ENCODE results near the gene BAZ1B.
"Not testable (repeated sequence)": the region's sequence is repeated elsewhere in the genome, so short reads cannot be mapped to it uniquely, and the experiment has no call there.

The BAZ1B gene, protein sequence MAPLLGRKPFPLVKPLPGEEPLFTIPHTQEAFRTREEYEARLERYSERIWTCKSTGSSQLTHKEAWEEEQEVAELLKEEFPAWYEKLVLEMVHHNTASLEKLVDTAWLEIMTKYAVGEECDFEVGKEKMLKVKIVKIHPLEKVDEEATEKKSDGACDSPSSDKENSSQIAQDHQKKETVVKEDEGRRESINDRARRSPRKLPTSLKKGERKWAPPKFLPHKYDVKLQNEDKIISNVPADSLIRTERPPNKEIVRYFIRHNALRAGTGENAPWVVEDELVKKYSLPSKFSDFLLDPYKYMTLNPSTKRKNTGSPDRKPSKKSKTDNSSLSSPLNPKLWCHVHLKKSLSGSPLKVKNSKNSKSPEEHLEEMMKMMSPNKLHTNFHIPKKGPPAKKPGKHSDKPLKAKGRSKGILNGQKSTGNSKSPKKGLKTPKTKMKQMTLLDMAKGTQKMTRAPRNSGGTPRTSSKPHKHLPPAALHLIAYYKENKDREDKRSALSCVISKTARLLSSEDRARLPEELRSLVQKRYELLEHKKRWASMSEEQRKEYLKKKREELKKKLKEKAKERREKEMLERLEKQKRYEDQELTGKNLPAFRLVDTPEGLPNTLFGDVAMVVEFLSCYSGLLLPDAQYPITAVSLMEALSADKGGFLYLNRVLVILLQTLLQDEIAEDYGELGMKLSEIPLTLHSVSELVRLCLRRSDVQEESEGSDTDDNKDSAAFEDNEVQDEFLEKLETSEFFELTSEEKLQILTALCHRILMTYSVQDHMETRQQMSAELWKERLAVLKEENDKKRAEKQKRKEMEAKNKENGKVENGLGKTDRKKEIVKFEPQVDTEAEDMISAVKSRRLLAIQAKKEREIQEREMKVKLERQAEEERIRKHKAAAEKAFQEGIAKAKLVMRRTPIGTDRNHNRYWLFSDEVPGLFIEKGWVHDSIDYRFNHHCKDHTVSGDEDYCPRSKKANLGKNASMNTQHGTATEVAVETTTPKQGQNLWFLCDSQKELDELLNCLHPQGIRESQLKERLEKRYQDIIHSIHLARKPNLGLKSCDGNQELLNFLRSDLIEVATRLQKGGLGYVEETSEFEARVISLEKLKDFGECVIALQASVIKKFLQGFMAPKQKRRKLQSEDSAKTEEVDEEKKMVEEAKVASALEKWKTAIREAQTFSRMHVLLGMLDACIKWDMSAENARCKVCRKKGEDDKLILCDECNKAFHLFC (N-terminal part only)

DNA sequence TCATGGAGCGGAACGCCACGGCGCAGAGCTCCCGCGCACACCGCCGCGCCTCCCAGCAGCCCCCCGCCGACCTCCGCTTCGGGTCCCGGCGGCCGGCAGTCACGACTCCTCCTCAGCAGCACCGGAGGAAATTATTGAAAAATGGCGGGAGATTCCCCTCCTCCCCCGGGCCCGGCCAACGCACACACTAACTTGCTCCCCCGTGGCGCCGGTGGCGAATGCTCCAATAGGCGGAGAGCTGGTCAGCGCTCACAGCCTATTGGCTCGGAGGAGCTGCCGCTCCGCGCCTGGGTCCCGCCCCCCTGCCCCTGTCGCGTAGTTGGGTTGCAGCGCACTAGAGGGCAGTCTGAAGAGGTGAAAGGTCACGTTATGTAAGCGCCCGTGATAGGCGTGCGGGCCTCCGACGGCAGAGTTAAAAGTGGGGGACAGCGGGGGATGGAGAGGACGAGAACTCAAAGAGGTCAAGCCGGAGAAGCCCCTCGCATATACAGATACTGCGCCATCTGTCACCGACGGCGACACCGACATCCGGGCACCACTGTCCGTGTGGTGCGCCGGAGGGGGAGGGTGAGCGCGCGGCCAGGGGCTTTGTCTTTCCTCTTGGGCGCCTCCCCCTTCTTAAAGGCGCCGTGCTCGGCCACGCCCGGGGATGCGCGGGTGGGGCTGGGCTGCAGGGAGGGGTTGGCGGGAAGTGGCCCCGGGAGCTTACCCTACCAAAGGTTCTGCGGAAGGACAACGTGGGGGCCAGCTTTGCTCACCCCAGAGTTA, at the start of gene BAZ1B:
BAZ1B (minus strand) TSS at position 189 of the 768 bp plus-strand sequence. CDS start 360 bp downstream, outside the sequence.
- ATAC-seq (replicated peaks; ENCODE audit: extremely low read depth, poor library complexity, severe bottlenecking) = peak; percentile 95
- peaks cover 23% of the 10 kb centered on the region for H3K36me3 Mint-ChIP-seq (ENCODE audit: insufficient read depth)
- no peaks in the 10 kb centered on the region for H3K27me3 Mint-ChIP-seq
- peak; percentile 82 to 91 for DNase-seq (ENCODE audit: low spot score in 2 of 2)
- H3K4me1 Mint-ChIP-seq = peaks cover 70% of the 10 kb centered on the region
- peak within 1 kb of the TSS; percentile 99 for H3K27ac Mint-ChIP-seq (ENCODE audit: low read depth)
- H3K9me3 Mint-ChIP-seq = no peaks in the 10 kb centered on the region
- H3K4me3 Mint-ChIP-seq = peak within 1 kb of the TSS; percentile 96

DNA sequence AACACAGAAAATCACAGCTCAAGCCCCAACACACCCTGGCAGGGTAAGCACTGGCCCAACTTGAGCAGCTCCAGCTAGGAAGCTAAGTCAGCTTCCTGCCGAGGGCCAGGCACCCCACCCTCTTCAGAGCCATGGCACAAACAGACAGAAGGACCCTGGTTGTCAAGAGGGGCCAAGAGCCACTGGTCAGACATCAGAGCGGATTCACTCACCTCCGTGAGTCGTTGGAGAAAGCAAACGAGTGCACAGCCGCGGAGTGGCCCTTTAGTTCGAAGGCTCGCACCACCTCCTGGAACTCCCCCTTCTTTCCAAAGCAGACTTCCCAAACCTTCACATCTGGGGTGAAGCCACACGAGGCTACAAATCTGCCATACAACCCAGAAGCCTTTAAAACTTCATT, 48.9 kb upstream of the BAZ1B start:
- H3K4me3 Mint-ChIP-seq = no peak overlapping the region
- peaks cover 15% of the 10 kb centered on the region for H3K4me1 Mint-ChIP-seq
- DNase-seq (ENCODE audit: low spot score in 2 of 2) (no peak), ATAC-seq (replicated peaks; ENCODE audit: extremely low read depth, poor library complexity, severe bottlenecking) (no peak)
- H3K27ac Mint-ChIP-seq (ENCODE audit: low read depth) = no peak overlapping the region
- H3K27me3 Mint-ChIP-seq = no peaks in the 10 kb centered on the region
- peaks cover 27% of the 10 kb centered on the region for H3K36me3 Mint-ChIP-seq (ENCODE audit: insufficient read depth)
- no peaks in the 10 kb centered on the region for H3K9me3 Mint-ChIP-seq

DNA sequence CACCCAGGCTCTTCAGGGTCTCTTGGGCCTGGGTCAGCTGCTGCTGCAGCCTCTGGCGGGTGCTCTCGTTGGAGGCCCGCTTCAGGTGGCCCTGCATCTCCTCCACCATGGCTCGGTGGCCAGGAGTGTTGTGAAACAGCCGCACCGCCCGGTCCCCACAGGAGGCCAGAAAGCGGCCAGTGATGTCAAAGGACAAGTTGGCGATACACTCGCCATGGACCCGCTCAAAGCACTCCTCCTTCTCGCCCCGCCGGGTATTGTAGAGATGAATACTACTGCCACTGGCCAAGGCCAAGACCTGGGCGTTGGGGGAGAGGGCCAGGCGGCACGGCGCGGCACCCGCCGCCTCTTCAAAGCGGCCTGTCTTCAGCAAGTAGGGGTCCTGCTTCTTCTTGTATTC, 48.4 kb upstream of the BAZ1B start:
- Mint-ChIP-seq H3K27me3 (no peaks in the 10 kb centered on the region), H3K36me3 (ENCODE audit: insufficient read depth) (peaks cover 27% of the 10 kb centered on the region), H3K27ac (ENCODE audit: low read depth) (no peak overlapping the region), H3K4me1 (peaks cover 17% of the 10 kb centered on the region), H3K4me3 (no peak overlapping the region), H3K9me3 (no peaks in the 10 kb centered on the region)
- no peak for DNase-seq (ENCODE audit: low spot score in 2 of 2)
- no peak for ATAC-seq (replicated peaks; ENCODE audit: extremely low read depth, poor library complexity, severe bottlenecking)

DNA sequence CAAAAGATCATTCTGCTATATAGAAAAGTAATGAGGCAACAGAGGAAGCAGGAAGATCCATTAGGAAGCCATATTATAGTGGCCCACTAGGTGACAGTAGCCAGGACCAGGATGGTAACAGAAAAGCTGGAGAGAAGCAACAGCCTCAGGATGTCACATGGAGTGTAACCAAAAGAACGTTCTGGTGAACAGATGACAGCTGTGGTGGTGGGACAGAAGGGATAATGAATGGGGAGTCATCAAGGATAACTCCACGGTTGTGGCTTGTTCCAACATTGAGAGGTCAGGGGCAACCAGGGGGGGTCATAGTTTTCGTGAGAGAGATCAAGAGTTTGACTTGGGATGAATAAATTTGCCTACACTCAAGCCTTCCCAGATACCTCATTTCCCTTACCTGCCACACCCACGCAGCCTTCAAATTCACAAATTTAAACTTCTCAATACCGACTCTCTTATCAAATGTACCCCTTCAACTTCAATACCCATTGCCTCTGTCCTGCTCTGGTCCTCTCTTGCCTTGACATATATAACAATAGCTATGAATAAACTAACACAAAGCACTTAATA, 47.0 kb upstream of the BAZ1B start:
- DNase-seq (ENCODE audit: low spot score in 2 of 2) = no peak
- H3K4me3 Mint-ChIP-seq = no peak overlapping the region
- no peak for ATAC-seq (replicated peaks; ENCODE audit: extremely low read depth, poor library complexity, severe bottlenecking)
- H3K27ac Mint-ChIP-seq (ENCODE audit: low read depth) = no peak overlapping the region
- H3K9me3 Mint-ChIP-seq = no peaks in the 10 kb centered on the region
- peaks cover 23% of the 10 kb centered on the region for H3K36me3 Mint-ChIP-seq (ENCODE audit: insufficient read depth)
- no peaks in the 10 kb centered on the region for H3K27me3 Mint-ChIP-seq
- H3K4me1 Mint-ChIP-seq = peaks cover 17% of the 10 kb centered on the region

DNA sequence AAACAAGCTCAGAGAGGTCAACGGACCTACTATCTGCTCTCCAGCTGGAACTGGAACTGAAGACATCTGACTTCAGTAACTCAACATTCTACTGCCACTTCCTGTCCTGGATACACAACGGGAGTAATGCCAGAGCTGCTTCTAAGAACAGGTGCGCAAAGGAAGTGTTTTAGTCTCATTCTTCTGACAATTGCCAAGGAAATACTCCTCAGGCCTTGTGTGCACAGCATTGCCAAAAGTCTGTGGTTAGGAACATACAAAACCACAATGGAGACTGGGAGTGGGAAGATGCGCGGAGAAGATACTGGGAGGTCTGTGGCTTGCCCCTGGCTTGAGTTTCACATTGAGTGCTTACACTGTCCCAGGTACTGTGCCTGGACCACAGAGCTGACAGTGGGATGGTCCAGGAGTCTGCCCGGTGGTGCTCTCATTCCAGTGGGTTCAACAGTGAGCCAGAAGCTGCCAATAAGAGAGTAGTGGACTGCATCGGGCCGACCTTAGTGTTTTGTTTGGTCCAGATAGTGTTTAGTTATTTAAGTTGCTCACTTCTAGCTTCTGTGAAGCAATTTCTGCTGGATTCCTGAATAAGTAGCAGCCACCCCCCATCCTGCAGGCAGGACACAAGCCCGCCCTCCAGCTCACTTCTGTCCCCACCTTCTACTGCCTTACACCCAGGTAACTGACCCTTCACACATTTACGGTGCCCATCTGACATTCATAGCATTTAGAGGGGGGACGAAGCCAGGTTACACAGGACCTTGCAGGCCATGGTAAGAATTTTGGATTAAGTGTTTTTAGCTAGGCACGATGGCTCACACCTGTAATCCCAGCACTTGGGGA, 46.0 kb upstream of the BAZ1B start:
- ATAC-seq (replicated peaks; ENCODE audit: extremely low read depth, poor library complexity, severe bottlenecking) (no peak), DNase-seq (ENCODE audit: low spot score in 2 of 2) (no peak)
- Mint-ChIP-seq H3K27me3 (no peaks in the 10 kb centered on the region), H3K27ac (ENCODE audit: low read depth) (no peak overlapping the region), H3K36me3 (ENCODE audit: insufficient read depth) (peaks cover 22% of the 10 kb centered on the region), H3K4me1 (peaks cover 17% of the 10 kb centered on the region), H3K9me3 (no peaks in the 10 kb centered on the region), H3K4me3 (no peak overlapping the region)

DNA sequence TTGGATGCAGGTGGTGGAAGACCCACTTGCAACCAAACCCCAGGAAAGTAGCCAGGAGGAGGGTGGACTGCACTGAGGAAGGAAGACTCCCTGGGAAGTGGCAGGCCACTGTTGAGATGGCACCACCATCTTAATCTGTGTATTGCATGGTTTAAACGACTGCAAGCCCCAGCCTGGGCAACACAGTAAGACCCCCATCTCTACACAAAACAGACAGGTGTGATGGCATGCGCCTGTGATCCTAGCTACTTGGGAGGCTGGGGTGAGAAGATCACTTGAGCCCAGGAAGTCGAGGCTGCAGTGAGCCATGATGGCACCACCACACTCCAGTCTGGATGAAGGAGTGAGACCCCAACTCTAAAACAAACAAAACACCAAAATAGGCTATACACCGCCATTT, 45.0 kb upstream of the BAZ1B start:
- H3K9me3 Mint-ChIP-seq = no peaks in the 10 kb centered on the region
- DNase-seq (ENCODE audit: low spot score in 2 of 2) = no peak

DNA sequence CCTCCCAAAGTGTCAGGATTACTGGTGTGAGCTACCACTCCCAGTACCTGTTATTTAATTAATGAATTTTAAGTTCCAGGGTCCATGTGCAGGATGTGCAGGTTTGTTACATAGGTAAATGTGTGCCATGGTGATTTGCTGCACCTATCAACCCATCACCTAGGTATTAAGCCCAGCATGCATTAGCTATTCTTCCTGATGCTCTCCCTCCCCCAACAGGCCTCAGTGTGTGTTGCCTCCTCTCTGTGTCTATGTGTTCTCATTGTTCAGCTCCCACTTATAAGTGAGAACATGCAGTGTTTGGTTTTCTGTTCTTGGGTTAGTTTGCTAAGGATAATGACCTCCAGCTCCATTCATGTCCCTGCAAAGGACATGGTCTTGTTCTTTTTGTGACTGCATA, 44.3 kb upstream of the BAZ1B start:
- H3K27ac Mint-ChIP-seq (ENCODE audit: low read depth); H3K4me1 Mint-ChIP-seq; ATAC-seq (replicated peaks; ENCODE audit: extremely low read depth, poor library complexity, severe bottlenecking); H3K27me3 Mint-ChIP-seq; DNase-seq (ENCODE audit: low spot score in 2 of 2); H3K9me3 Mint-ChIP-seq; H3K36me3 Mint-ChIP-seq (ENCODE audit: insufficient read depth): not testable (repeated sequence)
- peak overlapping the region; percentile 56 for H3K4me3 Mint-ChIP-seq

More for the DNA sequence above, 45.0 kb upstream of the BAZ1B start:
- Mint-ChIP-seq H3K4me3 (no peak overlapping the region), H3K4me1 (peaks cover 10% of the 10 kb centered on the region), H3K27me3 (no peaks in the 10 kb centered on the region), H3K36me3 (ENCODE audit: insufficient read depth) (peaks cover 14% of the 10 kb centered on the region), H3K27ac (ENCODE audit: low read depth) (no peak overlapping the region)
- no peak for ATAC-seq (replicated peaks; ENCODE audit: extremely low read depth, poor library complexity, severe bottlenecking)

DNA sequence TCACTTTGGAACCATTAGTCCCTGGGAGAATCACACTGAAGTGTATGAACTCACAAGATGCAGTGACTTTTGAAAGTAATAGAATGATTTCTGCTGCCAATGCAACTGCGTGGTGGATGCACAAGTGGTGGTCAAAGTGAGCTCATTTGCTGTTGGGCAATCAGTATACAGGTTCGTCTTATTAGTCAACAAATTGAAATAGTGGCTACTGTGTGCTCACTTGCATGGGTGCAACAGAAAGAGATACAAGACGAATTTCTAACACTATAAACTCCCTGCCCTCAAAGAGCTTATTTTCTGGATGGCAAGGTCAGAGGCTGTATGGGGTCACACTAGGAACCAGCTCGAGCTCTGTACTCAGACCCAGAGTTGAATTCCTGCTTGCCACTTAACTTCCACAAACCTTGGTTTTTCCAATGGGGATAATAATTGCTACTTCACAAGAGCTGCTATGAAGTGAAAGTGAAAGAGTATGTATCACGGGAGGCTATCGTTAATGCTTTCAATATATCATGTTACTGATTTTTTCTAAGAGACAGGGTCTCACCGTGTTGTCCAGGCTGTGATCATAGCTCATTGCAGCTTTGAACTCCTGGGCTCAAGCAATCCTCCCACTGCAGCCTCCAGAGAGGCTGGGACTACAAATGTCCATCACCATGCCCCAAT, 43.7 kb upstream of the BAZ1B start:
- H3K27me3 Mint-ChIP-seq = no peaks in the 10 kb centered on the region
- peaks cover 2% of the 10 kb centered on the region for H3K36me3 Mint-ChIP-seq (ENCODE audit: insufficient read depth)
- no peak for DNase-seq (ENCODE audit: low spot score in 2 of 2)
- peak overlapping the region; percentile 56 for H3K4me3 Mint-ChIP-seq
- H3K9me3 Mint-ChIP-seq = no peaks in the 10 kb centered on the region
- H3K27ac Mint-ChIP-seq (ENCODE audit: low read depth) = no peak overlapping the region
- peaks cover 10% of the 10 kb centered on the region for H3K4me1 Mint-ChIP-seq
- ATAC-seq (replicated peaks; ENCODE audit: extremely low read depth, poor library complexity, severe bottlenecking) = no peak

DNA sequence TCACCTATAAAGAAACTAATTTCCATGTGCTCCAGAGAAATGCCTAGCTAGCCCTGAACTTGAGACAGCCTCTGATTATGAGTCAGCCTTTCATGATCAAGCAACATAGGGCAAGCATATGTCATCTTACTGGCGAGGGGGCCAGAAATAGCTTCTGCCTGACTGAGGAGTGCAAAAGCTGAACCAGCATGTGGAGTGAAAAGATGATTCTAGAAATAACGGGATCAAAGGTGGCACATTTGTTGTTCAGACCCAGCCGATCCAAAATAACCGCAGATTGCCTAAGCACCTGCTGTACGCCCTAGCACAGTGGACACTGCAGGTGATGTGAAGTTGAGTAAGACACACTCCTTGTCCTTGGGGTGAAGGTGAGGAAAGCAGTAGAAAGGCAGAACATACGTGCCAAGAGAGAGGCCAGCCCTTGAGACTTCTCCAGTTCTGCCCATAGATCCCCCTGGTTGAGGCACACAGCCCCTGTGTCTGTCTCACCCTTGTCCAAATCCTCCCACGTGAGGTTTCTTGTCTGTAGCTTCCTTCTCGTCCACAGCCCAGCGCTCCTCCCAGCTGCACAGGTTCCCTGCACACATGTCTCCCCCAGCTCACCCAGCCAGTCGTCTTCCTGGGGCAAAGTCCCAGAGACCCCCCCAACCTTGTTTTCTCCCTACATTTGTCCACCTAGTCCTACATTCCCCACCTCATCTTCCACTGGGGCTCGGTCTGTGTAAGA, 38.2 kb upstream of the BAZ1B start:
- Mint-ChIP-seq H3K27me3 (no peaks in the 10 kb centered on the region), H3K4me3 (no peak overlapping the region), H3K4me1 (peaks cover 20% of the 10 kb centered on the region), H3K27ac (ENCODE audit: low read depth) (no peak overlapping the region), H3K36me3 (ENCODE audit: insufficient read depth) (peaks cover 9% of the 10 kb centered on the region), H3K9me3 (no peaks in the 10 kb centered on the region)
- DNase-seq (ENCODE audit: low spot score in 2 of 2) (no peak), ATAC-seq (replicated peaks; ENCODE audit: extremely low read depth, poor library complexity, severe bottlenecking) (no peak)

All from central memory CD8-positive, alpha-beta T cell (primary cell).